GM21737 (cell line): ENCODE results near the gene GNAL.
A peak's percentile ranks its signal among the peaks of the same experiment; 100 is the strongest.
"Not testable (repeated sequence)": the region's sequence is repeated elsewhere in the genome, so short reads cannot be mapped to it uniquely, and the experiment has no call there.

ENCODE experiments used
- ATAC-seq: cut with Tn5 transposase; IDR thresholded peaks from one replicate; pipeline ENCODE4 v1.9.1; 2021; ENCODE audit warnings: mild to moderate bottlenecking, moderate library complexity; ENCODE audit not compliant: unreplicated experiment

Gene GNAL

GRCh38 chr18:11668441-11669169, 20.5 kb upstream of the GNAL start:
- ATAC-seq, result no peak

GRCh38 chr18:11669271-11669947, 19.7 kb upstream of the GNAL start:
- no peak for ATAC-seq

DNA sequence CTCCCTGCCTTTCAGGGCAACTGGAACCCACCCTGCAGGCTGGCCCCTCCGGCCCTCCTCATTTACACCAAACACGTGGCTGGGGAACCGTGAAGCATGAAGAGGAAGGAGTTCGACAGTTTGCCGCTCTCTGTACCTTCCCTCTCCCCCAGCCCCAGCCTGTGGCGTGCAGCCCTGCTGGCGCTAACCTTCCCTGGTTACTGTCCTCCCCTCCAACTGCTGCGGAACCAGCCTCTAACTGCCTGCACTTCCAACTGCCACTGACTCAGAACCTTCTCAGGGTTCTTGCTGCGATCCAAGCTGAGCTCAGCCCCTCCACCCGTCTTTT, 19.2 kb upstream of the GNAL start:
- ATAC-seq, result no peak

- ATAC-seq, result no peak
Observed at GRCh38 chr18:11671156-11671555, 17.9 kb upstream of the GNAL start.

DNA sequence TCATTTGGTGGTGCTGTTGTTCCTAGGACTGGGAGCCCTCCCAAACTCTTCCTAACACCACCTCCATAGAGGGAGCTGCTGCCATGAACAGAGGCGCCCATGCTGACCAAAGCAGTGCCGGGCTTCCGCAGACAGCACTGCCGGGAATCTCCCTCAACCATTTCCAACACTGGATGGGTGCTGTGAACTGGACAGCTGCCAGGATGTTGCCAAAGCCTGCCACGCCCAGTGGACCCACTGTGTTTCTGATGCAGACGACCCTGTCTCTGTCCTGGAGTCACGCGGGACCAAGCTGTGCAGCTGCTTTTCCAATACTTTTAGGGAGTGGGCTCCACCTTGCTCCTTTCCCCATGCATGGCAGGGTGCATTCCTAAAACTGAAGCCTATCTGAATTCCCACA, 16.9 kb upstream of the GNAL start:
- no peak for ATAC-seq

- ATAC-seq, result no peak
Observed at GRCh38 chr18:11672846-11673454, 16.1 kb upstream of the GNAL start.

GRCh38 chr18:11673560-11673959, 15.5 kb upstream of the GNAL start:
- ATAC-seq, result no peak

GRCh38 chr18:11674119-11674518, 14.9 kb upstream of the GNAL start:
- ATAC-seq, result no peak

GRCh38 chr18:11676386-11676785, 12.7 kb upstream of the GNAL start:
- no peak for ATAC-seq

DNA sequence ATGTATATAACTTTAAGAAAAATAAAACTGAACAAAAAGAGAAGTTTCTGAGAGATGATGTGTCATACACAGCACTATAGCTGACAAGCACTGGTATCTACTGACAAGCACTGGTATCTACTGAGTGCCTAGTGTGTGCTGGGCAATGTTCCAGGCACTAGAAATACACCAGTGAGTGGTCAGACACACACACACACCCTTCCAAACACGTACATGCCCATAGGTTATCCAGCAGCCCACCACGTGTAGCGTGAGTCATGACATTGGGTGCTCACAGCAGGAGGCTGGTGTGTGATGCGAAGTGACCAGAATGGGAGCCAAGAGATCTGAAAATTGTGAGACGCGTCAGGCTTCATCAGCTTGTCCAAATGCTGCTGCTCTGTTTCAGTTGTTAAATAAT, 12.2 kb upstream of the GNAL start:
- no peak for ATAC-seq

DNA sequence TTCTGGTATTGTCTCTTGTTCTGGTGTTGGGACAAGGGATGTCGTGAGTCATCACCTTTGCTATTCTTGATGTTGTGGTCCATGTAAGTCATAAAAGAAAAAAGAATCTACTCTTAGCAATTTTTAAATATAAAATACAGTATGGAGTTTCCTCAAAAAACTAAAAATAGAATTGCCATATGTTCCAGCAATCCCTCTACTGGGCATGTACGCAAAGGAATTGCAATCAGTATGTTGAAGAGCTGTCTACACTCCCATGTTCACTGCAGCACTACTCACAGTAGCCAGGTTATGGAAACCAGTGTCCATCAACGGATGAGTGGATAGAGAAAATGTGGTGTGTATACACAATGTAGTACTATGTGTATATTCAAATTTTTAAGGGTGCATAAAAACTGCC, 10.9 kb upstream of the GNAL start:
- ATAC-seq, result no peak

DNA sequence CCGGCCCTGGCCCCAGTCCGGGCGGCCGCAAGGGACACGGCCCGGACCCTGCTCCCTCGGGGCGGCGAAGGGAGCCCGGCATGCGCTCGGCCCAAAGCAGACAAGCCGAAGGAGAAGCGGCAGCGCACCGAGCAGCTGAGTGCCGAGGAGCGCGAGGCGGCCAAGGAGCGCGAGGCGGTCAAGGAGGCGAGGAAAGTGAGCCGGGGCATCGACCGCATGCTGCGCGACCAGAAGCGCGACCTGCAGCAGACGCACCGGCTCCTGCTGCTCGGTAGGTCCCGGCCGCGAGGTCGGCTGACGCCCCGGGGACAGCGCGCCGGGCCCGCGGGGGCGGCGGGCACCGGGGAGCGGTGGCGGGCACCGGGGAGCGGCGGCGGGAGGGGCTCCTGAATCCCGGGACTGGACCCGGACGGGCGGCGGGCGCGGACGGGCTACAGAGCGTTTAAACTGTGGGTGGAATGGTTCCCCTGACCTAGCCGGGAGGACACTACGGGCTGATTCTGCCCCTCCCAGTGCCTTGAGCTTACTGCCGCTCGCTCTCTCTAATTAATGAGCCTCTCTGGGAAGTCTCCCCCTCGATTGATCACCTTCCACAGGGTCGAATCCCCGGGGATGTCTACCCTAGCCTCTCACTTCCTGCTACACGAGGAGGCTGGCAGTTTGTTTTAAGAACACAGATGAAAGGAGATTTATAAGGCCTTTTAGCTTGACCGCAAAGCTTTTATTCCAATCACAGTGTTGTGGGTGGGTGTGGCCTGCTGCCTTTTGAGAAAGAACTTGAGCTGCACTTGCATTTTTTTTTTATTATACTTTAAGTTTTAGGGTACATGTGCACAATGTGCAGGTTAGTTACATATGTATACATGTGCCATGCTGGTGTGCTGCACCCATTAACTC, 853 bp downstream of the GNAL start:
- peak; percentile 41 for ATAC-seq

DNA sequence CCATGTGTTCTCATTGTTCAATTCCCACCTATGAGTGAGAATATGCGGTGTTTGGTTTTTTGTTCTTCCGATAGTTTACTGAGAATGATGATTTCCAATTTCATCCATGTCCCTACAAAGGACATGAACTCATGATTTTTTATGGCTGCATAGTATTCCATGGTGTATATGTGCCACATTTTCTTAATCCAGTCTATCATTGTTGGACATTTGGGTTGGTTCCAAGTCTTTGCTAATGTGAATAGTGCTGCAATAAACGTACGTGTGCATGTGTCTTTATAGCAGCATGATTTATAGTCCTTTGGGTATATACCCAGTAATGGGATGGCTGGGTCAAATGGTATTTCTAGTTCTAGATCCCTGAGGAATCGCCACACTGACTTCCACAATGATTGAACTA, 1.6 kb downstream of the GNAL start:
- not testable (repeated sequence) for ATAC-seq

DNA sequence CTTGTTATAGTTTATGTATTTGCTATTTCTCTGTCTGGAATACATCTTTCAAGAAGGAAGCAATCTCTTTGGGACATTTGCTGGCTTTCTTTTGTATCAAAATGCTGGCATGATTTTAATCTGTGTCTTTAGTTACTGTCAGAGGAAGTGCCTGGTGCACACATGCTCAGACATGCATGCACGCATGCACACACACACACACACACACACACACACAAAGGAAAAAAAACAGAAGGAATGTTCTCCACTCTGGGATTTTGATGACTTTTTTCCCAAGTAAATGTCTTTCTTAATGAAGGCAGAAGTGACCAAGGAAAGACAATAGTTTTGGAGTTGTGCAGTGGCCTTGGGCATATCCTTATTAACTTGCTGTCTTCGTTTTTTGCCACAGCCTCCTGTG, 6.7 kb downstream of the GNAL start:
- no peak for ATAC-seq

DNA sequence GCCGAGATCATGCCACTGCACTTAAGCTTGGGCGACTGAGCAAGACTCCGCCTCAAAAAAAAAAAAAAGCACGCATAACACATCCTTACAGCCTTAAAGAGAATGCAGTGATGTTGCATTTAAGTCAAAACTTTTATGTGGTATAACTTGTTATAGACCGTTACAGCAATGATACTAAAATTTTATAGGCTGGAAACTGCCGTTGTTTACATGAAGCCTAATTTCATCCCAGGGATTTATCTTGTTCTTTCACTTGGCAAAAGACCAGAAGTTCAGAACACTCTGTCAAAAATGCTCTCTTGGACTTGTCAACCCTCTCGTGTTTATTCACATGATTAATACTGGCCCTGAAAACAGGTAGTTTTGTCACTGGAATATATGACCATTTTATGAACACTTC, 7.4 kb downstream of the GNAL start:
- no peak for ATAC-seq

- ATAC-seq, result no peak
Observed at GRCh38 chr18:11700876-11701275, 11.8 kb downstream of the GNAL start.

DNA sequence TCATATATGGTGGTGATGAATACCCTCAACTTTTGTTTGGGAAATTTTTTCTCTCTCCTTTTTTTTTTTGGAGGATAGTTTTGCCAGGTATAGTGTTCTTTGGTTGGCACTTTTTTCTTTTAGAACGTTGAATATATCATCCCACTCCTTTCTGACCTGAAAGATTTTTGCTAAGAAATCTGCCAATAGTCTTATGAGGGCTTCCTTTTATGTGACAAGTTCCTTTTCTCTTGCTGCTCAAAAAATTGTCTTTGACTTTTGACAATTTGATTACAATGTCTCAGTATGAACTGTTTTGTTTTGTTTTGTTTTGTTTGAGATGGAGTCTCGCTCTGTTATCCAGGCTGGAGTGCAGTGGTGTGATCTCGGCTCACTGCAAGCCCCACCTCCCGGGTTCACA, 21.5 kb downstream of the GNAL start:
- ATAC-seq, result no peak

DNA sequence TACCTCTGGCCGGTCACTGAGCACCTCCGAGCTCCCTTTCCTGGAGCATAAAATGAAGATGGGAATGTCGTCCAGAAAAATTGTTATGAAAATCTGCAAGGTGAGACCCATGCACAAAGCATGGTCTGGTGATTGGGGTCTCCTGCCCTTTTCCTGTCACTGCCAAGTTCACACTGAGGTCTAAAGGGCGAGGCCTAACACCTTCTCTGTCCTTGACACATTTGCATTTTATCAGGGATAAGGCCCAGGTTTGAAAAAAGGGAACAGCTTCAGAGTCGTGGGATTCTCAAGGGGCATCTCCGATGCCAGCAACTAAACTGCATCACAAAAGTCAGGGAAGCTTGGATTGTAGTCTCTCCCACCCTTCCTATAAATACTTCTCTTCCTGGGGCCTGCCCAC, 24.7 kb downstream of the GNAL start:
- ATAC-seq, result no peak

- ATAC-seq, result no peak
Observed at GRCh38 chr18:11714244-11714918, 25.3 kb downstream of the GNAL start.

GRCh38 chr18:11716767-11717315, 27.8 kb downstream of the GNAL start:
- not testable (repeated sequence) for ATAC-seq

GRCh38 chr18:11719050-11719449, 30.0 kb downstream of the GNAL start:
- ATAC-seq, result no peak
